ENCODE results near the gene PWWP2B.
"Not testable (repeated sequence)": the region's sequence is repeated elsewhere in the genome, so short reads cannot be mapped to it uniquely, and the experiment has no call there.

PWWP2B gene

DNA sequence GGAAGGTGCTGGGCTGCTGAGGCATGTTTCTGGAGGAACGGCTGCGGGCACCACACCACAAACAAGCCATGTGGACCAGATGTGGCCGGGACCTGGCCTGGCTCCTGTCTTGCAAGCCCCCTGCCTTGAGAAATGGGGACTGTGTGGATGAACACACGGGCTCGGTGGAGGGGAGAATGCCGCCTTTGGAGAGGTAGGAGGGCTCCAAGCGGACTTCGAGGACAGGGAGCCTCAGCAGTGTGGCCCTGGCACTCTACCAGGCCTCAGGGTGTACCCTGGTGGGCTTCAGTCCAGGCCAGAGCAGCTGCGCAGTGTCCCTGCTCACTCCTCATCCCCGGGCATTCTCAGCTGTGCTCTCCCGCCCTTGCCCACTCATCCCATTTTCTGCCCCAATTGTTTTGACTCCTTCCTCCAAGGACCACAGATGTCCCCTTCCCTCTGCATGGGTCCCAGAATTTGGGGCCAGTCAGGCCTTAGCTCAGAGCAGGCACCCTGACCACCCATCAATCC, 31.5 kb downstream of the PWWP2B start:
- H3K9me3 ChIP-seq (ENCODE audit: low read length): no peaks in the 10 kb centered on the region

DNA sequence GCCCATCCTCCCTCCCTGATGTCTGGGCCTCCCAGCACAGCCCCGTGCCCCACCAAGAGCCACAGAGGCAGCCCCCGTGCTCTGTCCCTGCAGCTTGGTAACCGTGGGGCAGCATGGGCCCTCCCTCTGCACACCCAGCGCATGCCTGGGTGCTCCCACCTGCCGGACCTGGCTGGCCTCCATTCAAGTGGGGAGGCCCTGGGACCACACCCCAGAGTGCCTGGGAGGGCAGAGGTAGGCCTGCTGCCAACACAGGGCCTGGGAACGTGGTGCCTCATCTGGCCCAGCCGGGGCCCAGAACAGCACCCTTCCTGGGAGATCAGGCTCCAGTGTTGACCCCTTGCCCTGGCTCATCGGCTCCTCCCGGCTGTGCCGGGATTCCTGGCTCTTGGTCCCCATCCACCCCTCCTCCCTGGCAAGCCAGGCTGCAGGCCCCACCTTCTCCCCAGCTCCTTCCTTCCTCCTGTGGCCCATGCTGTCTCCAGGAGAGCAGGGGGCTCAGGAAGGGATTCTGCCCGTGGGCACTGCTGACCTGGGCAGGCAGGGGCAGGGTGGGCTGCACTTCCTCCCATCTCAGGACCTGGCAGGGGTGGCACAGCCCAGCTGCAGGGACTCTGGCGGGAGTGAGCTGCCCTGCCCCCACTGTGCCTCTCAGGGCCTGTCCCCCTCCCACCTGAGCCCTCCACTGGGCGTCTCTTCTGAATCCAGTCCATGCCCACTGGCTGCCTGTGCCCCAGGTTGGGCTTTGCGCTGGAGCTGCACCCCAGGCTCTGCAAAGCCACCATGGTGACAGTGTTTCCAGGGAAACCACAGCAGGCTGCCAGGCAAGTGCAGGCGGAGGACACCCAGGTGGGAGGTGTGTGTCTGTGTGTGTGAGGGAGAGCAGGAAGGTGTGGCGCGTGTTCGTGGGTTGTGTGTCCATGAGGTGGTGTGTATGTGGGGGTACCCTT, 32.6 kb downstream of the PWWP2B start:
- Histone ChIP-seq H3K9me3 (ENCODE audit: low read length) (no peaks in the 10 kb centered on the region), H3K4me3 (ENCODE audit: low read depth in 1 of 2, low read length in 2 of 2) (no peak overlapping the region), H3K9ac (ENCODE audit: low read length) (no peak overlapping the region), H3K27me3 (ENCODE audit: control insufficient read depth in 1 of 2, insufficient read depth in 2 of 2, low read length in 2 of 2) (no peaks in the 10 kb centered on the region), H3K27ac (ENCODE audit: low read depth, low read length) (no peak overlapping the region), H3K36me3 (ENCODE audit: insufficient read depth, low read length) (peaks cover 14% of the 10 kb centered on the region), H3K4me1 (ENCODE audit: insufficient read depth, low read length) (peaks cover 7% of the 10 kb centered on the region)

More for the DNA sequence above, 31.5 kb downstream of the PWWP2B start:
- H3K4me3 ChIP-seq (ENCODE audit: low read depth in 1 of 2, low read length in 2 of 2): no peak overlapping the region
- H3K4me1 ChIP-seq (ENCODE audit: insufficient read depth, low read length): peaks cover 15% of the 10 kb centered on the region
- no peak overlapping the region for H3K27ac ChIP-seq (ENCODE audit: low read depth, low read length)
- no peaks in the 10 kb centered on the region for H3K27me3 ChIP-seq (ENCODE audit: control insufficient read depth in 1 of 2, insufficient read depth in 2 of 2, low read length in 2 of 2)
- H3K36me3 ChIP-seq (ENCODE audit: insufficient read depth, low read length): peaks cover 14% of the 10 kb centered on the region
- no peak overlapping the region for H3K9ac ChIP-seq (ENCODE audit: low read length)

DNA sequence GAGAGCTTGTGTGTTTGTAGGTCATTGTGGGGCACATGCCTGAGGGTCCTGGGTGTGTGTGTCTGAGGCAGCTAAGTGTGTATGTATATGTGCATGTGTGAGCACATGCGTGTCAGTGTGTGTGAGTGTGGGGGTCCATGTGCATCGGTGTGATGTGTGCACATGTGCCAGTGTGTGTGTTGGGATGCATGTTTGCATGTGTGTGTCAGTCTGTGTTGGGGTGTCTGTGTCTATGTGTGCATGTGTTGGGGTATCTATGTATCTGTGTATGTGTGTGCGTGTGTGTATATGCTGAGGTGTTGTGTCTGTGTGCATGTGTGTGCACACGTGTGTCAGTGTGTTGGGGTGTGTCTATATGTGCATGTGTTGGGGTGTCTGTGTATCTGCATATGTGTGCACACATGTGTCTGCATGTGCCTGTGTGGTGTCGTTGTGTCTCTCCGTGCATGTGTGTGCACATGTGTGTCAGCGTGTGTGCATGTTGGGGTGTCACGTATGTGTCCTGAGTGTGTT, 33.3 kb downstream of the PWWP2B start:
- H3K27me3 ChIP-seq (ENCODE audit: control insufficient read depth in 1 of 2, insufficient read depth in 2 of 2, low read length in 2 of 2): no peaks in the 10 kb centered on the region
- no peak overlapping the region for H3K27ac ChIP-seq (ENCODE audit: low read depth, low read length)
- H3K36me3 ChIP-seq (ENCODE audit: insufficient read depth, low read length): peaks cover 14% of the 10 kb centered on the region
- H3K4me3 ChIP-seq (ENCODE audit: low read depth in 1 of 2, low read length in 2 of 2): no peak overlapping the region
- H3K9ac ChIP-seq (ENCODE audit: low read length): no peak overlapping the region
- H3K9me3 ChIP-seq (ENCODE audit: low read length): no peaks in the 10 kb centered on the region
- H3K4me1 ChIP-seq (ENCODE audit: insufficient read depth, low read length): peaks cover 7% of the 10 kb centered on the region

DNA sequence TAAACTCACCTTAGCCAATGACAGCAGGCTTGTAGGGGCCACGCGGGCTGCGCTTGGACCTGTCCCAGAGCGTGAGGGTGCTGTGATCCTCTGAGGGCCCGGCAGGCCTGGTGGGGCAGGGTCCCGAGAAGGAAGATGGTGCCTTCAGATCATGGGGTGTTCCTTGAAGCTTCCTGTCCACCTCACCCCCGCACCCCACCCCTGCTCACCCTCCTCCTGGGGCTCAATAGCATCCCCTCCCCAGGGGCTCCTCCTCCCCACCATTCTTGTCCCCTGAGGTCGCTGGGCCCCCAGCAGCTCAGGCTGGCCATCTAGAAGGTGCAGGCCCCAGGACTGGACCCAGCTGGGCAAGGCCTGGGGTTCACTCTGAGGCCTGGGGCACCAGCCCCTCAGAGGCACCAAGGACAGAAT, 33.9 kb downstream of the PWWP2B start:
- peaks cover 7% of the 10 kb centered on the region for H3K4me1 ChIP-seq (ENCODE audit: insufficient read depth, low read length)
- no peaks in the 10 kb centered on the region for H3K9me3 ChIP-seq (ENCODE audit: low read length)
- H3K4me3 ChIP-seq (ENCODE audit: low read depth in 1 of 2, low read length in 2 of 2): no peak overlapping the region
- H3K9ac ChIP-seq (ENCODE audit: low read length): no peak overlapping the region
- no peaks in the 10 kb centered on the region for H3K27me3 ChIP-seq (ENCODE audit: control insufficient read depth in 1 of 2, insufficient read depth in 2 of 2, low read length in 2 of 2)
- peaks cover 14% of the 10 kb centered on the region for H3K36me3 ChIP-seq (ENCODE audit: insufficient read depth, low read length)
- H3K27ac ChIP-seq (ENCODE audit: low read depth, low read length): no peak overlapping the region

DNA sequence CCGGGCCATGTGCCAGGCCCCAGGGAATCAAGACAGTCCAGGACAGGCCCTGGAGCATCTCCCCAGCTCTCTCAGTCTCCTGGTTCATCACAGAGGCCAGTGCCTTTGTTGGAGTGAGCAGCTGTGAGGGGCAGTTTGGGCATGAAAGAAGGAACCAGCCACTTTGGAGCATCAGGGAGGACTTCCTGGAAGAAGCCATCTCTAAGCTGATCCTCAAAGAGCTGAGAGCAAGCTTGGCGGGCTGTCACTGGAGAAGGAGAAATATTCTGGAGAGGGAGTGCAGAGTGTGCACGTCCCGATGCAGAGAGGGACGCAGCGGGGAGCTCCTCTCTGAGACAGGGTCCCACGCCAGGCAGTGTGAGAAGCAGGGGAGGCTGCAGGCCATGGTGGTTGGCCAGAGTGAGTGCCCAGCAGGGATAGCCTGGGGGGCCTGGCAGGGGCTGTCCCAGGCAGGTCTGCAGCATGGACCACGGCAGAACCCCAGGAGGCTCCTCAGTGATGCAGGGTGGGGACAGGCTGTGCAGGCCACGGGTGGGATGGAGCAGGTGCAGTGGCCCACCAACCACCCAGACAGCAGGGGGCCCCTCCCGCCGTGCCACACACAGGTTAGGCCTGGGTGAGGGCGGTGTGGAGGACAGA, 34.7 kb downstream of the PWWP2B start:
- H3K9ac ChIP-seq (ENCODE audit: low read length): no peak overlapping the region
- H3K27me3 ChIP-seq (ENCODE audit: control insufficient read depth in 1 of 2, insufficient read depth in 2 of 2, low read length in 2 of 2): no peaks in the 10 kb centered on the region
- peaks cover 7% of the 10 kb centered on the region for H3K4me1 ChIP-seq (ENCODE audit: insufficient read depth, low read length)
- H3K9me3 ChIP-seq (ENCODE audit: low read length): no peaks in the 10 kb centered on the region
- no peak overlapping the region for H3K4me3 ChIP-seq (ENCODE audit: low read depth in 1 of 2, low read length in 2 of 2)
- H3K27ac ChIP-seq (ENCODE audit: low read depth, low read length): no peak overlapping the region
- peaks cover 14% of the 10 kb centered on the region for H3K36me3 ChIP-seq (ENCODE audit: insufficient read depth, low read length)

DNA sequence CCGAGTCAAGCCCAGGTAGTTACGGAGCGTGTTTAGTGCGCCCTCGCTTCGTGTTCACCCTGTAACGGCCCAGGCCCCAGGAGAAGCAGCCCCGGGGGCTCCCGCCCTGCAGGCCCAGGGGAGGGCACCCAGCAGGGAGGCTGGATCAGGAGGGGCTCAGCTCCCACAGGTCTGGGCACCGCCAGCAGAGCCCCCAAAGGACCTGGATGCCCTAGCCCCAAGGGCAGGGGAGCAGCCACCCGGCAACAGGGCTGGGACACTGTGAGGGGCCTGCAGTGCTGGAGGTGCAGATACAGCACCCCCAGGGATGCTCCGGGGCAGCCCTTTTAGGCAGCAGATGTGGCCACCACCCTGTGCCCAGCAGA, 35.2 kb downstream of the PWWP2B start:
- no peaks in the 10 kb centered on the region for H3K27me3 ChIP-seq (ENCODE audit: control insufficient read depth in 1 of 2, insufficient read depth in 2 of 2, low read length in 2 of 2)
- H3K27ac ChIP-seq (ENCODE audit: low read depth, low read length): no peak overlapping the region
- peaks cover 7% of the 10 kb centered on the region for H3K4me1 ChIP-seq (ENCODE audit: insufficient read depth, low read length)
- no peaks in the 10 kb centered on the region for H3K9me3 ChIP-seq (ENCODE audit: low read length)
- no peak overlapping the region for H3K4me3 ChIP-seq (ENCODE audit: low read depth in 1 of 2, low read length in 2 of 2)
- peaks cover 11% of the 10 kb centered on the region for H3K36me3 ChIP-seq (ENCODE audit: insufficient read depth, low read length)
- H3K9ac ChIP-seq (ENCODE audit: low read length): no peak overlapping the region

DNA sequence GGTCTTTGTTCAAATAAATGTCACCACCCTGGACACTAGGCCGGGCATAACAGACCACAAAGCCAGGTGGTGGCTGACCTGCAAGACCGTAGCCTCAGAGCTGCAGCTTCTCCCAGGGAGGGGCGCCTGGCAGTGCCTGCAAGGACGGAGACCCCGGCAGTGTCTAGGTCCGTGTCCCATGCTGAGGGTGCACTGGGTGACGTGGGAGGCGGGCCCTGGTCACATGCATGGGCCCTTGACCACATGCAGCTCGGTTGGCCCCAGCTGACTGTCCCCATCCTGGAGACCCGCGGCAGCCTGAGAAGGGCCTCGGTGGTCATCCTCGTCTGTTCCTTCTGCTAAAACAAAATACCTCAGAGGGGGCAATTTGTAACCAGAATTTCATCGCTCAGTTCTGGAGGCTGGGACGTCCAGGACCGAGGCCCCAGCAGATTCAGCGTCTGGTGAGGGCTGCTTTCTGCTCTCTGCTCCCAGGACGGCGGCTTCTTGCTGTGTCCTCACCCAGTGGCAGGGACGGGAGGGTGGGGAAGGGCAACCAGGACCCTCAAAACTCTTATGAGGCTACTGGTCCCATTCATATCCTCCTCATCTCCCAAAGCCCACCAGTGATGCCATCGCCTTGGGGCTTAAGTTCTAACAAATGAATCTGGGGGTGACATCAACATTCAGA, 36.8 kb downstream of the PWWP2B start:
- H3K27me3 ChIP-seq (ENCODE audit: control insufficient read depth in 1 of 2, insufficient read depth in 2 of 2, low read length in 2 of 2): no peaks in the 10 kb centered on the region
- no peaks in the 10 kb centered on the region for H3K9me3 ChIP-seq (ENCODE audit: low read length)
- H3K9ac ChIP-seq (ENCODE audit: low read length): no peak overlapping the region
- H3K4me1 ChIP-seq (ENCODE audit: insufficient read depth, low read length): peaks cover 7% of the 10 kb centered on the region
- H3K36me3 ChIP-seq (ENCODE audit: insufficient read depth, low read length): no peaks in the 10 kb centered on the region
- H3K27ac ChIP-seq (ENCODE audit: low read depth, low read length): no peak overlapping the region
- H3K4me3 ChIP-seq (ENCODE audit: low read depth in 1 of 2, low read length in 2 of 2): no peak overlapping the region

DNA sequence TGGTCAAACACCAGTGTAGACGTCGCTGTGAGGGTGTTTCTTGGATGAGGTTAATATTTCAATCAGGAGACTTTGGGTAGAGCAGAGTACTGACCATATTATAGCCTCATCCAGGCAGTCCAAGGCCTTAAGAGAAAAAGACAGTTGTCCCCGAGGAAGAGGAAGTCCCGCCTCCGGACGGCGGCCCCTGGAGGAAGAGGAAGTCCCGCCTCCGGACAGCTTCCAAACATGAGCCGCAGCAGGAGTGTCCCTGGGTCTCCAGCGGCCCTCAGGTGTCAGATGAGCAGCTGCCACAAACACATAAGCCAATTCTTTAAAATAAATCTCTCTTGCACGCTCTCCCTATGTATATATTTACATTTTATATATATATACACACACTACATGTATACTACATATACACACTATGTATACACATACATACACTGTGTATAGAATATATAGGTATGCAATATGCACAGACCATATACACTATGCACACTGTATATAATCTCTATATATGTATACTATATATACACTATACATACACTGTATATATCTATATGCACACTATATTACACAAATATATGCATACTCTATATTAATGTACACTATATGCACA, 37.5 kb downstream of the PWWP2B start:
- Histone ChIP-seq H3K9ac (ENCODE audit: low read length) (no peak overlapping the region), H3K27me3 (ENCODE audit: control insufficient read depth in 1 of 2, insufficient read depth in 2 of 2, low read length in 2 of 2) (no peaks in the 10 kb centered on the region), H3K27ac (ENCODE audit: low read depth, low read length) (no peak overlapping the region), H3K9me3 (ENCODE audit: low read length) (no peaks in the 10 kb centered on the region), H3K4me1 (ENCODE audit: insufficient read depth, low read length) (peaks cover 7% of the 10 kb centered on the region), H3K36me3 (ENCODE audit: insufficient read depth, low read length) (no peaks in the 10 kb centered on the region), H3K4me3 (ENCODE audit: low read depth in 1 of 2, low read length in 2 of 2) (no peak overlapping the region)

DNA sequence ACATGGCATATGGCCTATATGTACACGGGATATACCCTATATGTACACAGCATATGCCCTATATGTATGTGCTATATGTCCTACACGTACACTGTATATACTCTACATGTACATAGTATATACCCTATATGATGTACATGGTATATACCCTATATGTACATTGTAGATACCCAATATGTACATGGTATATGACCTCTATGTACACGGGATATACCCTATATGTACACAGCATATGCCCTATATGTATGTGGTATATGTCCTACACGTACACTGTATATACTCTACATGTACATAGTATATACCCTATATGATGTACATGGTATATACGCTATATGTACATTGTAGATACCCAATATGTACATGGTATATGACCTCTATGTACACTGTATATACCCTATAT, 38.3 kb downstream of the PWWP2B start:
- not testable (repeated sequence) for H3K27ac ChIP-seq (ENCODE audit: low read depth, low read length); H3K9ac ChIP-seq (ENCODE audit: low read length); H3K4me1 ChIP-seq (ENCODE audit: insufficient read depth, low read length); H3K9me3 ChIP-seq (ENCODE audit: low read length); H3K4me3 ChIP-seq (ENCODE audit: low read depth in 1 of 2, low read length in 2 of 2); H3K27me3 ChIP-seq (ENCODE audit: control insufficient read depth in 1 of 2, insufficient read depth in 2 of 2, low read length in 2 of 2); H3K36me3 ChIP-seq (ENCODE audit: insufficient read depth, low read length)

DNA sequence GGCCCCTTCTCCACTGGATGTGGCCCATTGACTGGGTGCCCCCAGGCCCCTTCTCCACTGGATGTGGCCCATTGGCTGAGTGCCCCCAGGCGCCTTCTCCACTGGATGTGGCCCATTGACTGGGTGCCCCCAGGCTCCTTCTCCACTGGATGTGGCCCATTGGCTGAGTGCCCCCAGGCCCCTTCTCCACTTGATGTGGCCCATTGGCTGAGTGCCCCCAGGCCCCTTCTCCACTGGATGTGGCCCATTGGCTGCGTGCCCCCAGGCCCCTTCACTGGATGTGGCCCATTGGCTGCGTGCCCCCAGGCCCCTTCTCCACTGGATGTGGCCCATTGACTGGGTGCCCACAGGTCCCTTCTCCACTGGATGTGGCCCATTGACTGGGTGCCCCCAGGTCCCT, 39.1 kb downstream of the PWWP2B start:
- not testable (repeated sequence) for H3K9ac ChIP-seq (ENCODE audit: low read length); H3K9me3 ChIP-seq (ENCODE audit: low read length); H3K27ac ChIP-seq (ENCODE audit: low read depth, low read length); H3K27me3 ChIP-seq (ENCODE audit: control insufficient read depth in 1 of 2, insufficient read depth in 2 of 2, low read length in 2 of 2); H3K36me3 ChIP-seq (ENCODE audit: insufficient read depth, low read length); H3K4me1 ChIP-seq (ENCODE audit: insufficient read depth, low read length); H3K4me3 ChIP-seq (ENCODE audit: low read depth in 1 of 2, low read length in 2 of 2)

DNA sequence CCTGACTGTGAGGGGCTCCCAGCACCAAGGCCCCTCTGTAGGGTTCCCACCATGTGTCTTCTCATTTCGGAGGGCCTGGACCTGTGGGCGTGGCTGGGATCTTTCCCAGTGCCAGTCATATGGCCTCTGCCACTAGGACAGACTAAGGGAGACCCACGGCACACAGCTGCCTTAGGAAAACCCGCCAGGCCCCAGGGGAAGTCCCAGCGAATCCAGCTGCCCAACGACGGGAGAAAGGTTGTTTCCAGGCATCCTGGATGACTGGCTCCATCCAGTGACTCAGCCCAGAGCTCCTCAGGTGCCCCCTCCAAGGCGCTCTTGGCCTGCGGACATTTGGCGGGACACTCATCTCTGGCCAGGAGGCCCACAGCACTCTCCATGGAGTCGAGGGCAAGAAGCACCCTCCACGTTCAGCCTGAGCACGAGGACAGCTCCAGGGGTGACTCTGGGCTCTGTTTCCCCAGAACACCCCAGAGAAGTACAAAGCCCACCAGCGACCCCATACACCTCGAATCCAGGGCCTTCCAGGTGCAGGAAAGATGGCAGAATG, 39.9 kb downstream of the PWWP2B start:
- Histone ChIP-seq H3K4me3 (ENCODE audit: low read depth in 1 of 2, low read length in 2 of 2) (no peak overlapping the region), H3K27ac (ENCODE audit: low read depth, low read length) (no peak overlapping the region), H3K27me3 (ENCODE audit: control insufficient read depth in 1 of 2, insufficient read depth in 2 of 2, low read length in 2 of 2) (no peaks in the 10 kb centered on the region), H3K9me3 (ENCODE audit: low read length) (no peaks in the 10 kb centered on the region), H3K9ac (ENCODE audit: low read length) (no peak overlapping the region), H3K36me3 (ENCODE audit: insufficient read depth, low read length) (no peaks in the 10 kb centered on the region), H3K4me1 (ENCODE audit: insufficient read depth, low read length) (no peaks in the 10 kb centered on the region)
